ENCODE measurements around the gene ZNF521.

GRCh38 chr18:25335676-25336075 is 16.3 kb downstream of the ZNF521 start:
- TF ChIP-seq, protein P1, sequence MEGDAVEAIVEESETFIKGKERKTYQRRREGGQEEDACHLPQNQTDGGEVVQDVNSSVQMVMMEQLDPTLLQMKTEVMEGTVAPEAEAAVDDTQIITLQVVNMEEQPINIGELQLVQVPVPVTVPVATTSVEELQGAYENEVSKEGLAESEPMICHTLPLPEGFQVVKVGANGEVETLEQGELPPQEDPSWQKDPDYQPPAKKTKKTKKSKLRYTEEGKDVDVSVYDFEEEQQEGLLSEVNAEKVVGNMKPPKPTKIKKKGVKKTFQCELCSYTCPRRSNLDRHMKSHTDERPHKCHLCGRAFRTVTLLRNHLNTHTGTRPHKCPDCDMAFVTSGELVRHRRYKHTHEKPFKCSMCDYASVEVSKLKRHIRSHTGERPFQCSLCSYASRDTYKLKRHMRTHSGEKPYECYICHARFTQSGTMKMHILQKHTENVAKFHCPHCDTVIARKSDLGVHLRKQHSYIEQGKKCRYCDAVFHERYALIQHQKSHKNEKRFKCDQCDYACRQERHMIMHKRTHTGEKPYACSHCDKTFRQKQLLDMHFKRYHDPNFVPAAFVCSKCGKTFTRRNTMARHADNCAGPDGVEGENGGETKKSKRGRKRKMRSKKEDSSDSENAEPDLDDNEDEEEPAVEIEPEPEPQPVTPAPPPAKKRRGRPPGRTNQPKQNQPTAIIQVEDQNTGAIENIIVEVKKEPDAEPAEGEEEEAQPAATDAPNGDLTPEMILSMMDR (IDR thresholded peaks at IDR 0.05; ENCODE audit: insufficient read depth, low read length, poor library complexity, severe bottlenecking), result no peak
- TF ChIP-seq EZH2phosphoT487 (conservative IDR thresholded peaks at IDR 0.05; ENCODE audit: low read length), result no peak

Measured in SU-DHL-6 (cell line).